KBM-7 (cell line): ENCODE results near the gene IL20RB.
"Not testable (repeated sequence)": the region's sequence is repeated elsewhere in the genome, so short reads cannot be mapped to it uniquely, and the experiment has no call there.

ENCODE experiments used
- DNase-seq: peaks from one replicate; pipeline ENCODE4 v3.0.0-alpha.2; 2015
- in situ Hi-C: fragments of 300-500 bp; cut with MboI; formaldehyde crosslinking; loops from 2 replicates; pipeline ENCODE4 v1.14.3; 2020; ENCODE audit warnings: low sequenced_read_pairs, low pct_unique_long_range_greater_than_20kb, mixed read lengths

The IL20RB gene

GRCh38 chr3:136979204-136979603, 21.4 kb downstream of the IL20RB start:
- in situ Hi-C loops: loop anchor here (25.0 kb wide), 1 partner anchor 217 kb away; the partner anchor contains the start of gene STAG1
- no peak for DNase-seq

- DNase-seq: no peak
These were observed 21.9 kb downstream of the IL20RB start for GRCh38 chr3:136979684-136980083.

GRCh38 chr3:136982033-136982432, 24.2 kb downstream of the IL20RB start:
- no peak for DNase-seq
- in situ Hi-C loops: loop anchor here (25.0 kb wide), 1 partner anchor 220 kb away; the partner anchor contains the start of gene STAG1

More at GRCh38 chr3:136979684-136980083, 21.9 kb downstream of the IL20RB start:
- in situ Hi-C loops: loop anchor here (25.0 kb wide), 1 partner anchor 217 kb away; the partner anchor contains the start of gene STAG1

- in situ Hi-C loops: loop anchor here (25.0 kb wide), 1 partner anchor 220 kb away; the partner anchor contains the start of gene STAG1
- no peak for DNase-seq
These were observed 24.8 kb downstream of the IL20RB start for GRCh38 chr3:136982520-136983138.

GRCh38 chr3:136984837-136985236, 27.1 kb downstream of the IL20RB start:
- in situ Hi-C loops: loop anchor here (25.0 kb wide), 1 partner anchor 223 kb away; the partner anchor contains the start of gene STAG1
- no peak for DNase-seq

GRCh38 chr3:136987398-136987980, 29.7 kb downstream of the IL20RB start:
- in situ Hi-C loops: loop anchor here (25.0 kb wide), 1 partner anchor 225 kb away; the partner anchor contains the start of gene STAG1
- DNase-seq: not testable (repeated sequence)

GRCh38 chr3:136988651-136989050, 30.9 kb downstream of the IL20RB start:
- DNase-seq: no peak
- in situ Hi-C loops: loop anchor here (25.0 kb wide), 1 partner anchor 226 kb away; the partner anchor contains the start of gene STAG1

GRCh38 chr3:136989781-136990524, 32.2 kb downstream of the IL20RB start:
- in situ Hi-C loops: loop anchor here (25.0 kb wide), 1 partner anchor 228 kb away; the partner anchor contains the start of gene STAG1
- DNase-seq: no peak

GRCh38 chr3:136990826-136991225, 33.0 kb downstream of the IL20RB start:
- in situ Hi-C loops: loop anchor here (25.0 kb wide), 1 partner anchor 229 kb away; the partner anchor contains the start of gene STAG1
- DNase-seq: no peak

GRCh38 chr3:136992115-136992514, 34.3 kb downstream of the IL20RB start:
- no peak for DNase-seq
- in situ Hi-C loops: loop anchor here (25.0 kb wide), 1 partner anchor 230 kb away; the partner anchor contains the start of gene STAG1

- in situ Hi-C loops: loop anchor here (25.0 kb wide), 1 partner anchor 233 kb away; the partner anchor contains the start of gene STAG1
- DNase-seq: peak; percentile 28
These were observed 37.2 kb downstream of the IL20RB start for GRCh38 chr3:136994772-136995516.

- no peak for DNase-seq
- in situ Hi-C loops: loop anchor here (25.0 kb wide), 1 partner anchor 233 kb away; the partner anchor contains the start of gene STAG1
These were observed 37.9 kb downstream of the IL20RB start for GRCh38 chr3:136995652-136996051.

- DNase-seq: no peak
- in situ Hi-C loops: no loop called here
These were observed 42.3 kb downstream of the IL20RB start for GRCh38 chr3:137000039-137000438.

- DNase-seq, in situ Hi-C loops: not testable (repeated sequence)
These were observed 49.6 kb downstream of the IL20RB start for GRCh38 chr3:137007376-137007775.

GRCh38 chr3:137008131-137008530, 50.3 kb downstream of the IL20RB start:
- DNase-seq: peak; percentile 28
- in situ Hi-C loops: no loop called here

GRCh38 chr3:137008976-137009375, 51.2 kb downstream of the IL20RB start:
- in situ Hi-C loops: no loop called here

GRCh38 chr3:137010137-137010536, 52.4 kb downstream of the IL20RB start:
- in situ Hi-C loops: no loop called here
- DNase-seq: no peak

More at GRCh38 chr3:137008976-137009375, 51.2 kb downstream of the IL20RB start:
- no peak for DNase-seq

GRCh38 chr3:137011153-137011552, 53.4 kb downstream of the IL20RB start:
- in situ Hi-C loops: no loop called here
- no peak for DNase-seq

- no peak for DNase-seq
- in situ Hi-C loops: no loop called here
These were observed 54.3 kb downstream of the IL20RB start for GRCh38 chr3:137012097-137012501.
